Frontal cortex (tissue), 1 donor: Measurements from ENCODE around the gene KIFC1. TPM values are rescaled to one million over a fixed set of nuclear protein-coding genes. Genes with fewer than 3 reads are reported as not detected.

ENCODE experiments used
- small RNA-seq: library from RNA; depleted of rRNA; stranded (forward); fragments of <200 nt; gene quantifications from one replicate; pipeline ENCODE3, GENCODE V24; 2014
- total RNA-seq: library from RNA; depleted of rRNA; stranded (reverse); fragments of >200 nt; gene quantifications from one replicate; pipeline ENCODE4 v1.2.3, GENCODE V29; 2014

Gene KIFC1
- total RNA-seq, 1 donor from 2014 or later, result 4.1 TPM

Small RNAs within 50 kb of the gene (small RNA-seq; reads per million reads assigned to genes)
- not detected for gene RPL35AP4
- not detected for gene ZBTB9

Other genes starting within 250 kb of the KIFC1 start
- gene COL11A2, start 199.4 kb upstream of the KIFC1 start, total RNA-seq, result 1.2 TPM
- 23.2 TPM for gene RXRB, start 191.2 kb upstream of the KIFC1 start, total RNA-seq
- 36.3 TPM for gene SLC39A7, start 191.0 kb upstream of the KIFC1 start, total RNA-seq
- 3.3 TPM for gene HSD17B8, start 187.2 kb upstream of the KIFC1 start, total RNA-seq
- 24.5 TPM for gene RING1, start 183.3 kb upstream of the KIFC1 start, total RNA-seq
- gene VPS52, start 119.9 kb upstream of the KIFC1 start, total RNA-seq, result 24.9 TPM
- gene RPS18, start 119.7 kb upstream of the KIFC1 start, total RNA-seq, result 4,003 TPM
- 9.0 TPM for gene B3GALT4, start 114.7 kb upstream of the KIFC1 start, total RNA-seq
- 42.4 TPM for gene WDR46, start 102.6 kb upstream of the KIFC1 start, total RNA-seq
- gene PFDN6, start 102.2 kb upstream of the KIFC1 start, total RNA-seq, result 31.0 TPM
- gene RGL2, start 92.9 kb upstream of the KIFC1 start, total RNA-seq, result 16.3 TPM
- 10.2 TPM for gene TAPBP, start 77.7 kb upstream of the KIFC1 start, total RNA-seq
- 27.3 TPM for gene ZBTB22, start 74.1 kb upstream of the KIFC1 start, total RNA-seq
- gene DAXX, start 68.9 kb upstream of the KIFC1 start, total RNA-seq, result 22.8 TPM
- gene PHF1, start 19.2 kb downstream of the KIFC1 start, total RNA-seq, result 16.3 TPM
- 84.8 TPM for gene CUTA, start 26.3 kb downstream of the KIFC1 start, total RNA-seq
- 35.1 TPM for gene SYNGAP1, start 28.2 kb downstream of the KIFC1 start, total RNA-seq
- 9.0 TPM for gene ZBTB9, start 62.8 kb downstream of the KIFC1 start, total RNA-seq
- gene BAK1, start 188.5 kb downstream of the KIFC1 start, total RNA-seq, result 2.9 TPM
- 1.2 TPM for gene ITPR3, start 229.5 kb downstream of the KIFC1 start, total RNA-seq